ENCODE measurements around the gene KICS2. TPM values are rescaled to one million over a fixed set of nuclear protein-coding genes. Genes with fewer than 3 reads are reported as not detected.

The KICS2 gene
- total RNA-seq, 1 experiment from 2014 or later, result 12.1 TPM

DNA sequence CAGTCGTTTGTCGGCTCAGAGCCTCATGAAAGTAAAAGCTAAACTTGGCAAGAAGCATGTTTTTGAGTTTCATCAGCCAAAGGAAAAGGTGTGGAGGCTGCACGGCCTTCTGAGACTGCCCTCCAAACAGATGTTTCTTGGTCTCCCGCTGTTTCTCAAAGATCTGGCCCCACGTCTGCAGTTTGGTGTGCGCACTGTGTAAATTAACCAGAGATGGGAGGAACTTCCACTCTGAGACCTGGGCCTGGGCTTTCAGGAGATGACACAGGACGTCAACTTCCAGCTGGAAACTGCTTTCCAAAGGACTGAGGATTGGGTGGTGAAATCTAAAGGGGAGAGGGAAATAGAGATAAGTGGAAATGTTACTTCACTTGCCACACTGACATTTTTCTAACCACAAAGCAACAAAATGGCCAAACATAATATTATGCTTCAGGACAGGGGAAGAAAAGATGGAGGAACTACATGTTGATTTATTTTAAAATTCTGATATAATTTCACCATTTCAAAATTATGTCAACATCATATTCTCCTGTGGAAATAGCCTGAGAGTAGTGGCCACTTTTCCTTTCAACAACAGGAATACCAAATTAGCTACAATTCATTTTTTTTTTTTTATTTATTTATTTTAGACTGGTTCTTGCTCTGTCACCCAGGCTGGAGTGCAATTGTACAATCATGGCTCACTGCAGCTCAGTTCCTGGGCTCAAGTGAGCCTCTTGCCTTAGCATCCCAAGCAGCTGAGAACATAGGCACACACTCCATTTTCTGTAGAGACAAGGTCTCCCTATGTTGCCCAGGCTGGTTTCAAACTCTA is 27.6 kb downstream of the KICS2 start:
- no peak for DNase-seq
- H3K4me2 ChIP-seq, result no peak overlapping the region
- TF ChIP-seq EZH2 (IDR thresholded peaks at IDR 0.05; ENCODE audit: low read depth), result no peak
- TF ChIP-seq, protein P1, sequence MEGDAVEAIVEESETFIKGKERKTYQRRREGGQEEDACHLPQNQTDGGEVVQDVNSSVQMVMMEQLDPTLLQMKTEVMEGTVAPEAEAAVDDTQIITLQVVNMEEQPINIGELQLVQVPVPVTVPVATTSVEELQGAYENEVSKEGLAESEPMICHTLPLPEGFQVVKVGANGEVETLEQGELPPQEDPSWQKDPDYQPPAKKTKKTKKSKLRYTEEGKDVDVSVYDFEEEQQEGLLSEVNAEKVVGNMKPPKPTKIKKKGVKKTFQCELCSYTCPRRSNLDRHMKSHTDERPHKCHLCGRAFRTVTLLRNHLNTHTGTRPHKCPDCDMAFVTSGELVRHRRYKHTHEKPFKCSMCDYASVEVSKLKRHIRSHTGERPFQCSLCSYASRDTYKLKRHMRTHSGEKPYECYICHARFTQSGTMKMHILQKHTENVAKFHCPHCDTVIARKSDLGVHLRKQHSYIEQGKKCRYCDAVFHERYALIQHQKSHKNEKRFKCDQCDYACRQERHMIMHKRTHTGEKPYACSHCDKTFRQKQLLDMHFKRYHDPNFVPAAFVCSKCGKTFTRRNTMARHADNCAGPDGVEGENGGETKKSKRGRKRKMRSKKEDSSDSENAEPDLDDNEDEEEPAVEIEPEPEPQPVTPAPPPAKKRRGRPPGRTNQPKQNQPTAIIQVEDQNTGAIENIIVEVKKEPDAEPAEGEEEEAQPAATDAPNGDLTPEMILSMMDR (conservative IDR thresholded peaks at IDR 0.05), result no peak
- no peaks in the 10 kb centered on the region for H3F3A ChIP-seq (ENCODE audit: insufficient read depth, low read depth)
- H3K36me3 ChIP-seq (ENCODE audit: low read depth), result peaks cover 9% of the 10 kb centered on the region; the same call in 1 of the 2 replicates
- no peaks in the 10 kb centered on the region for H3K27me3 ChIP-seq (ENCODE audit: insufficient read depth, low read depth)
- H3K4me1 ChIP-seq (replicated peaks; ENCODE audit: insufficient read depth), result no peaks in the 10 kb centered on the region
- H3K9me2 ChIP-seq (ENCODE audit: insufficient read depth), result no peaks in the 10 kb centered on the region
- CTCF ChIA-PET, result no interaction called here
- H3K9me3 ChIP-seq (ENCODE audit: insufficient read depth, low read depth), result no peaks in the 10 kb centered on the region
- POLR2A ChIA-PET (ENCODE audit: unreplicated experiment), result interaction anchor here (0.6 kb wide), 1 partner anchor 532 kb away, joined by 7 read pairs; no protein-coding TSS in a partner anchor
- H3K27ac ChIP-seq, result no peak overlapping the region
- no peak overlapping the region for H3K4me3 ChIP-seq
- BruUV-seq (replicated peaks), result no TSS peak
- no peaks in the 10 kb centered on the region for H4K20me1 ChIP-seq (ENCODE audit: insufficient read depth)
- H2AFZ ChIP-seq, result no peak overlapping the region
- intact Hi-C loops (cut with micrococcal nuclease; ENCODE audit: unreplicated experiment), result no loop called here
- H3K79me2 ChIP-seq (ENCODE audit: low read depth), result no peaks in the 10 kb centered on the region

DNA sequence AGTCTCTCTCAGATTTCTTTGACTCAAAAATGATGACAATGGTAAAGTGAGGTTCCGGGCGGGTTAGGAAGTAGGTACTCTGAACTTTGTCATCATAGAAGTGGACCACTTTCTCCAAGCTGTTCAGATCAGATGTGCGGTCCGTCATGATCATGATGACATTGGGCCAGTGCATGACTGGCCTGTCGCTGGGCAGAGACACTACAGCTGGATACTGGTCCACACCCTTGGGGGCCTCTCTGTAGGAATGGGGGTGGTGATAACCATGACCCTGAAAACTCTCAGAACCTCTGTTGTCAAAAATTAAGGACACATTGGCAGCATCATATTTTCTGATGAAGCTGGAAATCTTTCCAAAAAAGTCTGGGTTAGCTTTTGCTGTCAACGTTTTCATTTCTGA is 28.2 kb downstream of the KICS2 start:
- Histone ChIP-seq H3F3A (ENCODE audit: insufficient read depth, low read depth) (no peaks in the 10 kb centered on the region), H3K4me3 (no peak overlapping the region), H2AFZ (no peak overlapping the region), H3K4me1 (replicated peaks; ENCODE audit: insufficient read depth) (peaks cover 2% of the 10 kb centered on the region; the same call in 1 of the 2 replicates), H3K27me3 (ENCODE audit: insufficient read depth, low read depth) (no peaks in the 10 kb centered on the region), H3K9me2 (ENCODE audit: insufficient read depth) (no peaks in the 10 kb centered on the region), H3K27ac (no peak overlapping the region), H4K20me1 (ENCODE audit: insufficient read depth) (no peaks in the 10 kb centered on the region), H3K4me2 (no peak overlapping the region), H3K79me2 (ENCODE audit: low read depth) (no peaks in the 10 kb centered on the region), H3K36me3 (ENCODE audit: low read depth) (peaks cover 9% of the 10 kb centered on the region; the same call in 1 of the 2 replicates), H3K9me3 (ENCODE audit: insufficient read depth, low read depth) (no peaks in the 10 kb centered on the region)
- BruUV-seq (replicated peaks), result no TSS peak
- TF ChIP-seq, protein P1 (conservative IDR thresholded peaks at IDR 0.05), result no peak
- TF ChIP-seq EZH2 (IDR thresholded peaks at IDR 0.05; ENCODE audit: low read depth), result no peak
- DNase-seq, result no peak
- intact Hi-C loops (cut with micrococcal nuclease; ENCODE audit: unreplicated experiment), result no loop called here
- CTCF ChIA-PET, result no interaction called here
- POLR2A ChIA-PET (ENCODE audit: unreplicated experiment), result no interaction called here

DNA sequence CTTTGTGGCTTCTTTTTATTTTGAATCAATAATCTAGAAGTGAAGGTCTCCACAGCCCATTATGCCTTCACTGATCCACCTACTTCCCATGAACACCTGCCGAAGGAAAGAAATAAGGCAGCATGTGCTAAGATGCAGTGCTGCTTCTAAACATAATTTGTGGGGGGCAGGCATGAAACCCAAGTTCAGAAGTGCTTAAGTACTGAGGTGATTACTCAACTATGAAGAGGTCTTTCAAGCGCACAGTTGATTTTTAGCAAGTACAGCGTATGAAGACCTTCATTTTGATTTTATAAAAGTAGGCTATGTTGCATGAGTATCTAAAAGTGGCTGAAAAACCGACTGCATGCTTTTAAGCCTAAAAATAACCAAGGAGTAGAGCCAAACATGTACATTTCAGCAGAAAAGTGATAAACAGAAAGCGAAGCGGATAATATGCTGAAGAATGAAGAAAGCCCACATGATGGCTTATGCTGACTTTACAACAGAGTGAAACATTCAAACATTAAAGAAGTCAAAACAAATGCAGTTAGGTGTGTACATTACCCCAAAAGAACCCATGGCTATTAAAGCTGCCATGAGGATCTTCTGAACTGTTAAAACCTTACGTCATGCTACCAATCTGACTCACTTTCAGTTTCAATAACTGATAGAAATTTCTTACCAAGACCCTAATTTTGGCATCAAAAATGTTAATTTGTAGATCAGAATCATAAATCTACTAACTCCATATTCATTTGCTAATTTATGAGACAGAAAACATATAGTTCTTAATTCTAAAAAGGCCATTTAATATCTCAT is 29.3 kb downstream of the KICS2 start:
- H3K4me2 ChIP-seq, result no peak overlapping the region
- H3K9me2 ChIP-seq (ENCODE audit: insufficient read depth), result no peaks in the 10 kb centered on the region; the same call in 1 of the 2 replicates
- no peaks in the 10 kb centered on the region for H3K27me3 ChIP-seq (ENCODE audit: insufficient read depth, low read depth)
- CTCF ChIA-PET, result no interaction called here
- TF ChIP-seq, protein P1 (conservative IDR thresholded peaks at IDR 0.05), result no peak
- TF ChIP-seq EZH2 (IDR thresholded peaks at IDR 0.05; ENCODE audit: low read depth), result no peak
- H3K9me3 ChIP-seq (ENCODE audit: insufficient read depth, low read depth), result no peaks in the 10 kb centered on the region
- POLR2A ChIA-PET (ENCODE audit: unreplicated experiment), result no interaction called here
- H4K20me1 ChIP-seq (ENCODE audit: insufficient read depth), result no peaks in the 10 kb centered on the region
- no peak for DNase-seq
- H3F3A ChIP-seq (ENCODE audit: insufficient read depth, low read depth), result peaks cover 7% of the 10 kb centered on the region
- BruUV-seq (replicated peaks), result no TSS peak
- no peak overlapping the region for H3K27ac ChIP-seq
- H3K79me2 ChIP-seq (ENCODE audit: low read depth), result no peaks in the 10 kb centered on the region
- intact Hi-C loops (cut with micrococcal nuclease; ENCODE audit: unreplicated experiment), result no loop called here
- no peak overlapping the region for H3K4me3 ChIP-seq
- H3K36me3 ChIP-seq (ENCODE audit: low read depth), result peaks cover 9% of the 10 kb centered on the region; the same call in 1 of the 2 replicates
- peaks cover 13% of the 10 kb centered on the region for H3K4me1 ChIP-seq (replicated peaks; ENCODE audit: insufficient read depth)
- no peak overlapping the region for H2AFZ ChIP-seq

All from PC-9 (cell line).